Measurements from ENCODE around the gene CTCFL.

GRCh38 chr20:57467742-57468141 lies 57.2 kb downstream of the CTCFL start:
- TF ChIP-seq EGR1 (IDR thresholded peaks at IDR 0.05; ENCODE audit: borderline replicate concordance, low read depth, low read length) (no peak), RFX5 (IDR thresholded peaks at IDR 0.05; ENCODE audit: borderline replicate concordance, low read depth, low read length) (no peak), BCL11A (IDR thresholded peaks at IDR 0.05; ENCODE audit: low read depth in 2 of 2, low read length in 2 of 2) (no peak), POLR2A (IDR thresholded peaks at IDR 0.05; ENCODE audit: control extremely low read depth in 1 of 2, low read depth in 2 of 2, low read length in 2 of 2) (no peak), EZH2 (IDR thresholded peaks at IDR 0.05; ENCODE audit: low read depth, low read length, severe bottlenecking) (no peak), SIRT6 (IDR thresholded peaks at IDR 0.05; ENCODE audit: low read length) (no peak), SIN3A (conservative IDR thresholded peaks at IDR 0.05 in 1 of 2, IDR thresholded peaks at IDR 0.05 in 1 of 2; ENCODE audit: low read depth in 1 of 2, low read length in 2 of 2) (no peak)
- TF ChIP-seq, protein P1, sequence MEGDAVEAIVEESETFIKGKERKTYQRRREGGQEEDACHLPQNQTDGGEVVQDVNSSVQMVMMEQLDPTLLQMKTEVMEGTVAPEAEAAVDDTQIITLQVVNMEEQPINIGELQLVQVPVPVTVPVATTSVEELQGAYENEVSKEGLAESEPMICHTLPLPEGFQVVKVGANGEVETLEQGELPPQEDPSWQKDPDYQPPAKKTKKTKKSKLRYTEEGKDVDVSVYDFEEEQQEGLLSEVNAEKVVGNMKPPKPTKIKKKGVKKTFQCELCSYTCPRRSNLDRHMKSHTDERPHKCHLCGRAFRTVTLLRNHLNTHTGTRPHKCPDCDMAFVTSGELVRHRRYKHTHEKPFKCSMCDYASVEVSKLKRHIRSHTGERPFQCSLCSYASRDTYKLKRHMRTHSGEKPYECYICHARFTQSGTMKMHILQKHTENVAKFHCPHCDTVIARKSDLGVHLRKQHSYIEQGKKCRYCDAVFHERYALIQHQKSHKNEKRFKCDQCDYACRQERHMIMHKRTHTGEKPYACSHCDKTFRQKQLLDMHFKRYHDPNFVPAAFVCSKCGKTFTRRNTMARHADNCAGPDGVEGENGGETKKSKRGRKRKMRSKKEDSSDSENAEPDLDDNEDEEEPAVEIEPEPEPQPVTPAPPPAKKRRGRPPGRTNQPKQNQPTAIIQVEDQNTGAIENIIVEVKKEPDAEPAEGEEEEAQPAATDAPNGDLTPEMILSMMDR (IDR thresholded peaks at IDR 0.05; ENCODE audit: control extremely low read depth in 1 of 3, insufficient read depth in 1 of 3, low read depth in 1 of 3, low read length in 3 of 3): no peak

All from H1 (cell line).